ENCODE measurements around the gene MATR3. TPM values are rescaled to one million over a fixed set of nuclear protein-coding genes. Genes with fewer than 3 reads are reported as not detected.
A peak's percentile ranks its signal among the peaks of the same experiment; 100 is the strongest.
"Not testable (repeated sequence)": the region's sequence is repeated elsewhere in the genome, so short reads cannot be mapped to it uniquely, and the experiment has no call there.

The MATR3 gene
- total and polyA plus RNA-seq, 2 donors (not counting 1 experiment from before 2014, with no cell fraction given): 175 to 183 TPM

DNA sequence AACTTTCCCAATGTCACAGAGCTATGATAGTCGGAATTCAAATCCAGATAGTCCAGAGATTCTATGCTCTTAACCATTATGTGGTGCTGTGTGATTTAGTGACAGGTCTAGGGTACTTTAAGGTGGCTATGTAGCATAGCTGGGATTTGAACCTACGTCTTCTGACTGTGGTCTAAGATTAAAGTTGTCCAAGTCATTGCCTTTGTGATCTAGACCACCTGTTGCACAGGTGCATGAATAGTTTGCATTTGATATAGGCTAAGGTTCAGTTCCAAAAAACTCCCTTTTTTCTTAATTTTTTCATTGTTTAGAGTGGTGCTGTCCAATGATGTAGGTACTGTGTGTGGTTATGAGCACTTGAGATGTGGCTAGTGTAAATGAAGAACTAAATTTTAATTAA is 50.6 kb downstream of the MATR3 start:
- no peak for DNase-seq (ENCODE audit: low read depth in 2 of 2)
- H3K27ac ChIP-seq (ENCODE audit: insufficient read depth, low read length): no peak overlapping the region
- no peak overlapping the region for H2AFZ ChIP-seq (ENCODE audit: low read length)
- TF ChIP-seq, protein P1, sequence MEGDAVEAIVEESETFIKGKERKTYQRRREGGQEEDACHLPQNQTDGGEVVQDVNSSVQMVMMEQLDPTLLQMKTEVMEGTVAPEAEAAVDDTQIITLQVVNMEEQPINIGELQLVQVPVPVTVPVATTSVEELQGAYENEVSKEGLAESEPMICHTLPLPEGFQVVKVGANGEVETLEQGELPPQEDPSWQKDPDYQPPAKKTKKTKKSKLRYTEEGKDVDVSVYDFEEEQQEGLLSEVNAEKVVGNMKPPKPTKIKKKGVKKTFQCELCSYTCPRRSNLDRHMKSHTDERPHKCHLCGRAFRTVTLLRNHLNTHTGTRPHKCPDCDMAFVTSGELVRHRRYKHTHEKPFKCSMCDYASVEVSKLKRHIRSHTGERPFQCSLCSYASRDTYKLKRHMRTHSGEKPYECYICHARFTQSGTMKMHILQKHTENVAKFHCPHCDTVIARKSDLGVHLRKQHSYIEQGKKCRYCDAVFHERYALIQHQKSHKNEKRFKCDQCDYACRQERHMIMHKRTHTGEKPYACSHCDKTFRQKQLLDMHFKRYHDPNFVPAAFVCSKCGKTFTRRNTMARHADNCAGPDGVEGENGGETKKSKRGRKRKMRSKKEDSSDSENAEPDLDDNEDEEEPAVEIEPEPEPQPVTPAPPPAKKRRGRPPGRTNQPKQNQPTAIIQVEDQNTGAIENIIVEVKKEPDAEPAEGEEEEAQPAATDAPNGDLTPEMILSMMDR (conservative IDR thresholded peaks at IDR 0.05 in 1 of 2, IDR thresholded peaks at IDR 0.05 in 1 of 2; ENCODE audit: low read depth in 1 of 2, low read length in 2 of 2): no peak
- TF ChIP-seq EZH2 (IDR thresholded peaks at IDR 0.05; ENCODE audit: low read length, missing control alignments): no peak
- H3K4me2 ChIP-seq (ENCODE audit: extremely low read depth, insufficient read depth, low read length): no peak overlapping the region
- H3K9ac ChIP-seq (ENCODE audit: insufficient read depth, low read length): no peak overlapping the region
- H4K20me1 ChIP-seq (ENCODE audit: control insufficient read depth, extremely low read depth, insufficient read depth, low read length): no peaks in the 10 kb centered on the region
- peak overlapping the region in 2 of 4 experiments; percentile 23 to 30 for H3K4me3 ChIP-seq (replicated peaks in 1 of 4; ENCODE audit: control extremely low read depth in 1 of 4, insufficient read depth in 1 of 4, low read depth in 3 of 4, low read length in 4 of 4)
- H3K9me3 ChIP-seq (ENCODE audit: control insufficient read depth, insufficient read depth, low read depth, low read length): no peaks in the 10 kb centered on the region
- H3K27me3 ChIP-seq (ENCODE audit: control insufficient read depth, insufficient read depth, low read length): no peaks in the 10 kb centered on the region
- H3K79me2 ChIP-seq (ENCODE audit: control insufficient read depth, insufficient read depth, low read length): peaks cover 65% of the 10 kb centered on the region
- no peaks in the 10 kb centered on the region for H3K36me3 ChIP-seq (ENCODE audit: control insufficient read depth, insufficient read depth, low read length)
- peaks cover 4% of the 10 kb centered on the region for H3K4me1 ChIP-seq (ENCODE audit: control insufficient read depth, extremely low read depth, insufficient read depth, low read length)

DNA sequence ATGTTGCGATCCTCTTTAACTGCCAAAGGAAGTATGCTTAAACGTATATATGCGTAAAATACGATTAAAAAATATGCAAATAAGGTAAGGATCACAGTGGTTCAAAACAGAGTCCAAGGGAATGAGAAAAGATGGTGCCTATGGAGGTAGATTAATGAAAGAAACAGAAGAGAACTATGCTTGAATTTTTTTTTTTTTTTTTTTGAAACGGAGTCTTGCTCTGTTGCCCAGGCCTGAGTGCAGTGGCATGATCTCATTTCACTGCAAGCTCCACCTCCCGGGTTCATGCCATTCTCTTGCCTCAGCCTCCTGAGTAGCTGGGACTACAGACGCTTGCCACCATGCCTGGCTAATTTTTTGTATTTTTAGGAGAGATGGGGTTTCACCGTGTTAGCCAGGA is 51.9 kb downstream of the MATR3 start:
- not testable (repeated sequence) for H4K20me1 ChIP-seq (ENCODE audit: control insufficient read depth, extremely low read depth, insufficient read depth, low read length); H3K4me2 ChIP-seq (ENCODE audit: extremely low read depth, insufficient read depth, low read length); DNase-seq (ENCODE audit: low read depth in 2 of 2); H3K9ac ChIP-seq (ENCODE audit: insufficient read depth, low read length); H3K27ac ChIP-seq (ENCODE audit: insufficient read depth, low read length); H3K4me3 ChIP-seq (replicated peaks in 1 of 4; ENCODE audit: control extremely low read depth in 1 of 4, insufficient read depth in 1 of 4, low read depth in 3 of 4, low read length in 4 of 4); H3K9me3 ChIP-seq (ENCODE audit: control insufficient read depth, insufficient read depth, low read depth, low read length); H3K27me3 ChIP-seq (ENCODE audit: control insufficient read depth, insufficient read depth, low read length); H3K4me1 ChIP-seq (ENCODE audit: control insufficient read depth, extremely low read depth, insufficient read depth, low read length); H2AFZ ChIP-seq (ENCODE audit: low read length); H3K36me3 ChIP-seq (ENCODE audit: control insufficient read depth, insufficient read depth, low read length)
- H3K79me2 ChIP-seq (ENCODE audit: control insufficient read depth, insufficient read depth, low read length): peaks cover 75% of the 10 kb centered on the region

DNA sequence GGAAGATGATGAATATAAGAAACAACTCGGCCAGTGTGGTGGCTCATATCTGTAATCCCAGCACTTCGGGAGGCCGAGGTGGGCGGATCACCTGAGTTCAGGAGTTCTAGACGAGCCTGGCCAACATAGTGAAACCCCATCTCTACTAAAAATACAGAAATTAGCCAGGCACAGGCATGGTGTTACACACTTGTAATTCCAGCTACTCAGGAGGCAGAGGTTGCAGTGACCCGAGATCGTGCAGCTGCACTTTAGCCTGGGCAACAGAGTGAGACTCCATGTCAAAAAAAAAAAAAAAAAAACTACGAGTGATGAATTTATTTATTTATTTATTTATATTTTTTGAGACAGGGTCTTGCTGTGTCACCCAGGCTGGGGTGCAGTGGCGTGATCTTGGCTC is 54.3 kb downstream of the MATR3 start:
- H4K20me1 ChIP-seq (ENCODE audit: control insufficient read depth, extremely low read depth, insufficient read depth, low read length); H3K9me3 ChIP-seq (ENCODE audit: control insufficient read depth, insufficient read depth, low read depth, low read length); H2AFZ ChIP-seq (ENCODE audit: low read length); H3K9ac ChIP-seq (ENCODE audit: insufficient read depth, low read length); H3K27me3 ChIP-seq (ENCODE audit: control insufficient read depth, insufficient read depth, low read length); H3K36me3 ChIP-seq (ENCODE audit: control insufficient read depth, insufficient read depth, low read length); DNase-seq (ENCODE audit: low read depth in 2 of 2); H3K27ac ChIP-seq (ENCODE audit: insufficient read depth, low read length); H3K4me3 ChIP-seq (replicated peaks in 1 of 4; ENCODE audit: control extremely low read depth in 1 of 4, insufficient read depth in 1 of 4, low read depth in 3 of 4, low read length in 4 of 4); H3K4me1 ChIP-seq (ENCODE audit: control insufficient read depth, extremely low read depth, insufficient read depth, low read length); H3K4me2 ChIP-seq (ENCODE audit: extremely low read depth, insufficient read depth, low read length): not testable (repeated sequence)
- H3K79me2 ChIP-seq (ENCODE audit: control insufficient read depth, insufficient read depth, low read length): peaks cover 80% of the 10 kb centered on the region

DNA sequence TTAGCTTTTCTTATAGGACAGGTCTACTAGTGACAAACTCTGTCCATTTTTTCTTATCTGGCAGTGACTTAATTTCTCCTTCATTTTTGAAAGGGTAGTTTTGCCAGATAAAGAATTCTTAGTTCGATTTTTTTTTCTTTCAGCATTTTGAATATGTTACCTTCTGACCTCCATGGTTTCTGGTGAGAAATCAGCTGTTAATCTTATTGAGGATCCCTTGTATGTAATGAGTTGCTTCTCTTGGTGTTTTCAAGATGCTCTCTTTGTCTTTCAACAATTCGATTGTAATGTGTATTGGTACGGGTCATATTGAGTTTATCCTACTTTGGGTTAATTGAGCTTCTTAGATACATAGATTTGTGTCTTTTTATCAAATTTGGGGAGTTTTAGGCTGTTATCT is 60.6 kb downstream of the MATR3 start:
- no peak for TF ChIP-seq EZH2 (IDR thresholded peaks at IDR 0.05; ENCODE audit: low read length, missing control alignments)
- TF ChIP-seq, protein P1 (conservative IDR thresholded peaks at IDR 0.05 in 1 of 2, IDR thresholded peaks at IDR 0.05 in 1 of 2; ENCODE audit: low read depth in 1 of 2, low read length in 2 of 2): no peak
- Histone ChIP-seq H3K9ac (ENCODE audit: insufficient read depth, low read length) (no peak overlapping the region), H3K4me2 (ENCODE audit: extremely low read depth, insufficient read depth, low read length) (no peak overlapping the region), H3K27ac (ENCODE audit: insufficient read depth, low read length) (no peak overlapping the region), H3K4me3 (replicated peaks in 1 of 4; ENCODE audit: control extremely low read depth in 1 of 4, insufficient read depth in 1 of 4, low read depth in 3 of 4, low read length in 4 of 4) (no peak overlapping the region), H3K36me3 (ENCODE audit: control insufficient read depth, insufficient read depth, low read length) (no peaks in the 10 kb centered on the region), H3K9me3 (ENCODE audit: control insufficient read depth, insufficient read depth, low read depth, low read length) (no peaks in the 10 kb centered on the region), H2AFZ (ENCODE audit: low read length) (no peak overlapping the region), H3K79me2 (ENCODE audit: control insufficient read depth, insufficient read depth, low read length) (peaks cover 63% of the 10 kb centered on the region), H3K27me3 (ENCODE audit: control insufficient read depth, insufficient read depth, low read length) (no peaks in the 10 kb centered on the region), H4K20me1 (ENCODE audit: control insufficient read depth, extremely low read depth, insufficient read depth, low read length) (no peaks in the 10 kb centered on the region), H3K4me1 (ENCODE audit: control insufficient read depth, extremely low read depth, insufficient read depth, low read length) (no peaks in the 10 kb centered on the region)
- DNase-seq (ENCODE audit: low read depth in 2 of 2): no peak

DNA sequence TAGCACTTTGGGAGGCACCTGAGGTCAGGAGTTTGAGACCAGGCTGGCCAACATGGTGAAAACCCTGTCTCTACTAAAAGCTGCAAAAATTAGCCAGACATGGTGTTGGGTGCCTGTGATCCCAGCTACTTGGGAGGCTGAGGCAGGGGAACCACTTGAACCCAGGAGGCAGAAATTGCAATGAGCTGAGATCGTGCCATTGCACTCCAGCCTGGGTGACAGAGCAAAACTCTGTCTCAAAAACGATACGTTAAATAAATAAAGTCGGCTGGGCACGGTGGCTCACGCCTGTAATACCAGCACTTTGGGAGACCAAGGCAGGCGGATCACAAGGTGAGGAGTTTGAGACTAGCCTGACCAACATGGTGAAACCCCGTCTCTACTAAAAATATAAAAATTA is 62.4 kb downstream of the MATR3 start:
- DNase-seq (ENCODE audit: low read depth in 2 of 2); H3K9ac ChIP-seq (ENCODE audit: insufficient read depth, low read length); H2AFZ ChIP-seq (ENCODE audit: low read length); H3K27me3 ChIP-seq (ENCODE audit: control insufficient read depth, insufficient read depth, low read length); H3K4me3 ChIP-seq (replicated peaks in 1 of 4; ENCODE audit: control extremely low read depth in 1 of 4, insufficient read depth in 1 of 4, low read depth in 3 of 4, low read length in 4 of 4); H3K36me3 ChIP-seq (ENCODE audit: control insufficient read depth, insufficient read depth, low read length); H4K20me1 ChIP-seq (ENCODE audit: control insufficient read depth, extremely low read depth, insufficient read depth, low read length); H3K4me2 ChIP-seq (ENCODE audit: extremely low read depth, insufficient read depth, low read length); H3K4me1 ChIP-seq (ENCODE audit: control insufficient read depth, extremely low read depth, insufficient read depth, low read length); H3K27ac ChIP-seq (ENCODE audit: insufficient read depth, low read length); H3K9me3 ChIP-seq (ENCODE audit: control insufficient read depth, insufficient read depth, low read depth, low read length): not testable (repeated sequence)
- peaks cover 59% of the 10 kb centered on the region for H3K79me2 ChIP-seq (ENCODE audit: control insufficient read depth, insufficient read depth, low read length)

Data from fibroblast of lung (primary cell).